Lower leg skin (tissue), 4 donors: ENCODE measurements around the gene KCNIP4. TPM values are rescaled to one million over a fixed set of nuclear protein-coding genes. Genes with fewer than 3 reads are reported as not detected.

Experiments used
- DNase-seq, 2 donors: peaks; one replicate each; pipeline ENCODE4 v3.0.0-alpha.2; 2019; ENCODE audit warnings: low spot score in 2 of 2
- H3K4me3 ChIP-seq: fragments of 200-600 bp; sonication (generic); 2 replicates; pipeline ENCODE4 v1.5.1; 2017; ENCODE audit warnings: mild to moderate bottlenecking, low read depth; ENCODE audit not compliant: poor library complexity, severe bottlenecking
- CTCF ChIP-seq, 3 donors: fragments of 450-650 bp; IDR thresholded peaks; one replicate each; pipeline ENCODE4 v1.5.1; 2016; ENCODE audit warnings: antibody characterized with exemption in 3 of 3, mild to moderate bottlenecking in 3 of 3, moderate library complexity in 2 of 3
- POLR2A ChIP-seq, 2 donors: fragments of 450-650 bp; IDR thresholded peaks; one replicate each; pipeline ENCODE4 v1.6.1; 2016 to 2017; ENCODE audit warnings: antibody characterized with exemption in 2 of 2, mild to moderate bottlenecking in 1 of 2, moderate library complexity in 1 of 2
- whole genome bisulfite sequencing, 2 donors: methylation state at CpG; one replicate each; pipeline ENCODE4 v1.1.5; 2018; 5-methylcytosine and 5-hydroxymethylcytosine counted together
- intact Hi-C: fragments of 100-400 bp; cut with DNase I; formaldehyde crosslinking; loops from one replicate; pipeline ENCODE4 v1.15.0; 2023; ENCODE audit warnings: low total_unique reads
- total RNA-seq, 4 donors: library from RNA; depleted of rRNA; stranded (reverse); fragments of >200 nt; gene quantifications; one replicate each; pipeline ENCODE4 v1.1.0, GENCODE V29; 2016

Gene KCNIP4
- total RNA-seq, 4 donors from 2014 or later: not detected

- no peak for DNase-seq
- no peak overlapping the region for H3K4me3 ChIP-seq
- TF ChIP-seq CTCF (IDR thresholded peaks at IDR 0.05): no peak
- no peak for TF ChIP-seq POLR2A (IDR thresholded peaks at IDR 0.05)
- intact Hi-C loops: no loop called here
Measured at GRCh38 chr4:20895208-20895607, 1053.4 kb downstream of the KCNIP4 start.

GRCh38 chr4:20890761-20891160 is 1057.8 kb downstream of the KCNIP4 start:
- no peak for TF ChIP-seq CTCF (IDR thresholded peaks at IDR 0.05)
- TF ChIP-seq POLR2A (IDR thresholded peaks at IDR 0.05): no peak
- 85 to 88% methylated on average over 3 of the region's 3 CpGs for WGBS, 2 donors
- DNase-seq: no peak
- intact Hi-C loops: no loop called here
- no peak overlapping the region for H3K4me3 ChIP-seq

- intact Hi-C loops: no loop called here
- H3K4me3 ChIP-seq: no peak overlapping the region
- TF ChIP-seq POLR2A (IDR thresholded peaks at IDR 0.05) (no peak), CTCF (IDR thresholded peaks at IDR 0.05) (no peak)
- DNase-seq: no peak
- 70 to 76% methylated on average over 3 of the region's 3 CpGs for WGBS, 2 donors
Measured at GRCh38 chr4:20889901-20890300, 1058.7 kb downstream of the KCNIP4 start.

- WGBS, 2 donors: 66 to 68% methylated on average over 3 of the region's 3 CpGs
- H3K4me3 ChIP-seq: no peak overlapping the region
- intact Hi-C loops: no loop called here
- no peak for DNase-seq
- no peak for TF ChIP-seq POLR2A (IDR thresholded peaks at IDR 0.05)
- no peak for TF ChIP-seq CTCF (IDR thresholded peaks at IDR 0.05)
Measured at GRCh38 chr4:20883677-20884076, 1064.9 kb downstream of the KCNIP4 start.

- no peak overlapping the region for H3K4me3 ChIP-seq
- DNase-seq: no peak
- TF ChIP-seq CTCF (IDR thresholded peaks at IDR 0.05): no peak
- no peak for TF ChIP-seq POLR2A (IDR thresholded peaks at IDR 0.05)
- 62 to 63% methylated on average over 5 of the region's 5 CpGs for whole genome bisulfite sequencing, 2 donors
- intact Hi-C loops: no loop called here
Measured at GRCh38 chr4:20883231-20883630, 1065.3 kb downstream of the KCNIP4 start.

- TF ChIP-seq CTCF (IDR thresholded peaks at IDR 0.05) (no peak), POLR2A (IDR thresholded peaks at IDR 0.05) (no peak)
- no peak for DNase-seq
Measured at GRCh38 chr4:20882500-20882899, 1066.1 kb downstream of the KCNIP4 start.

More at GRCh38 chr4:20882500-20882899, 1066.1 kb downstream of the KCNIP4 start:
- WGBS, 2 donors: 72 to 74% methylated on average over 11 of the region's 11 CpGs
- intact Hi-C loops: no loop called here
- no peak overlapping the region for H3K4me3 ChIP-seq
